IMR-90 (cell line): ENCODE results near the gene OGDHL.

Experiments used
- CEBPB ChIP-seq: IDR thresholded peaks from 2 replicates; pipeline ENCODE4 v1.6.1; 2012; ENCODE audit warnings: low read depth, low read length, improper control_type of control experiment
- FOS ChIP-seq: fragments of 150-350 bp; IDR thresholded peaks from 2 replicates; pipeline ENCODE4 v1.6.1; 2016; ENCODE audit warnings: low read depth, low read length
- MAFK ChIP-seq: IDR thresholded peaks from 2 replicates; pipeline ENCODE4 v1.6.1; 2012; ENCODE audit warnings: low read depth, low read length, improper control_type of control experiment
- POLR2A ChIP-seq: IDR thresholded peaks from 2 replicates; pipeline ENCODE4 v1.6.1; 2012; ENCODE audit warnings: mild to moderate bottlenecking, low read depth, low read length
- RCOR1 ChIP-seq: IDR thresholded peaks from 2 replicates; pipeline ENCODE4 v1.6.1; 2012; ENCODE audit warnings: mild to moderate bottlenecking, low read length, improper control_type of control experiment; ENCODE audit not compliant: insufficient replicate concordance
- RFX5 ChIP-seq: IDR thresholded peaks from 2 replicates; pipeline ENCODE4 v1.8.0; 2012; ENCODE audit warnings: low read depth, mild to moderate bottlenecking, low read length, moderate library complexity
- SMC3 ChIP-seq: fragments of 150-350 bp; IDR thresholded peaks from 2 replicates; pipeline ENCODE4 v1.6.1; 2016; ENCODE audit warnings: low read depth, mild to moderate bottlenecking, antibody characterized with exemption, low read length, moderate library complexity
- USF2 ChIP-seq: fragments of 150-350 bp; IDR thresholded peaks from 2 replicates; pipeline ENCODE4 v1.6.1; 2017; ENCODE audit warnings: mild to moderate bottlenecking, antibody characterized with exemption, low read length, low read depth
- TF ChIP-seq, protein P1 (sequence below): conservative IDR thresholded peaks from 2 replicates; pipeline ENCODE4 v1.5.1; 2012; ENCODE audit warnings: mild to moderate bottlenecking, low read depth, low read length, improper control_type of control experiment

DNA sequence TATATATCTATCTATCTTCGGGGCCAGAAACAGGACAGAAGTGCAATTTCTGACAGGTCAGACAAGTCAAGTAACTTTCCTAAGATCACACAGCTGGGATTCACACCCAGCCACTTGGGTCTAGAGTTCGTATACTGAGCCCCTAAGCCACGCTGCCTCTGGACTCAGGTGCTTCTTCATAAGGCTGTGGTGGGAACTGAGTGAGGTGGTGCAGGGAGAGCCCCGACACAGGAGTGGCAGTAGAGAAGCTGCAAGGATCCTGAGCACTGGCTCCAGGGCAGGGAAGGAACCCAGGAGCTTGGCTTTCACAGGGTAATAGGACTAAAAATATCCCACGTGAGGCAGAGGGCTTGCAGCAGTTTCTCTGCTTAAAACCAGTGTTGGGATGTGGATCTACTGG lies 48.9 kb downstream of the OGDHL start:
- TF ChIP-seq POLR2A (no peak), SMC3 (no peak), RCOR1 (no peak), CEBPB (no peak), FOS (no peak), RFX5 (no peak), MAFK (no peak), USF2 (no peak)
- TF ChIP-seq, protein P1, sequence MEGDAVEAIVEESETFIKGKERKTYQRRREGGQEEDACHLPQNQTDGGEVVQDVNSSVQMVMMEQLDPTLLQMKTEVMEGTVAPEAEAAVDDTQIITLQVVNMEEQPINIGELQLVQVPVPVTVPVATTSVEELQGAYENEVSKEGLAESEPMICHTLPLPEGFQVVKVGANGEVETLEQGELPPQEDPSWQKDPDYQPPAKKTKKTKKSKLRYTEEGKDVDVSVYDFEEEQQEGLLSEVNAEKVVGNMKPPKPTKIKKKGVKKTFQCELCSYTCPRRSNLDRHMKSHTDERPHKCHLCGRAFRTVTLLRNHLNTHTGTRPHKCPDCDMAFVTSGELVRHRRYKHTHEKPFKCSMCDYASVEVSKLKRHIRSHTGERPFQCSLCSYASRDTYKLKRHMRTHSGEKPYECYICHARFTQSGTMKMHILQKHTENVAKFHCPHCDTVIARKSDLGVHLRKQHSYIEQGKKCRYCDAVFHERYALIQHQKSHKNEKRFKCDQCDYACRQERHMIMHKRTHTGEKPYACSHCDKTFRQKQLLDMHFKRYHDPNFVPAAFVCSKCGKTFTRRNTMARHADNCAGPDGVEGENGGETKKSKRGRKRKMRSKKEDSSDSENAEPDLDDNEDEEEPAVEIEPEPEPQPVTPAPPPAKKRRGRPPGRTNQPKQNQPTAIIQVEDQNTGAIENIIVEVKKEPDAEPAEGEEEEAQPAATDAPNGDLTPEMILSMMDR = no peak
